Cardiac fibroblast (primary cell): ENCODE data around the gene CYREN.
"Not testable (repeated sequence)": the region's sequence is repeated elsewhere in the genome, so short reads cannot be mapped to it uniquely, and the experiment has no call there.

Experiments used
- DNase-seq, 2 donors: peaks; one replicate each; pipeline versions ENCODE4 v3.0.0 to v3.0.0-alpha.2; 2010; ENCODE audit warnings: low read depth in 2 of 2
- H3K4me3 ChIP-seq, 2 donors: replicated peaks in 1 of 2; 1 replicate in 1 of 2; 2 replicates in 1 of 2; pipeline ENCODE4 v1.5.1; 2011; ENCODE audit warnings: low read depth in 2 of 2, low read length in 2 of 2, mild to moderate bottlenecking in 2 of 2, moderate library complexity in 1 of 2
- TF ChIP-seq, protein P1 (sequence below): IDR thresholded peaks from one replicate; pipeline ENCODE4 v1.5.1; 2011; ENCODE audit warnings: low read depth, mild to moderate bottlenecking, low read length, inconsistent platforms

CYREN gene

GRCh38 chr7:135129579-135129978 is 40.9 kb downstream of the CYREN start:
- TF ChIP-seq, protein P1, sequence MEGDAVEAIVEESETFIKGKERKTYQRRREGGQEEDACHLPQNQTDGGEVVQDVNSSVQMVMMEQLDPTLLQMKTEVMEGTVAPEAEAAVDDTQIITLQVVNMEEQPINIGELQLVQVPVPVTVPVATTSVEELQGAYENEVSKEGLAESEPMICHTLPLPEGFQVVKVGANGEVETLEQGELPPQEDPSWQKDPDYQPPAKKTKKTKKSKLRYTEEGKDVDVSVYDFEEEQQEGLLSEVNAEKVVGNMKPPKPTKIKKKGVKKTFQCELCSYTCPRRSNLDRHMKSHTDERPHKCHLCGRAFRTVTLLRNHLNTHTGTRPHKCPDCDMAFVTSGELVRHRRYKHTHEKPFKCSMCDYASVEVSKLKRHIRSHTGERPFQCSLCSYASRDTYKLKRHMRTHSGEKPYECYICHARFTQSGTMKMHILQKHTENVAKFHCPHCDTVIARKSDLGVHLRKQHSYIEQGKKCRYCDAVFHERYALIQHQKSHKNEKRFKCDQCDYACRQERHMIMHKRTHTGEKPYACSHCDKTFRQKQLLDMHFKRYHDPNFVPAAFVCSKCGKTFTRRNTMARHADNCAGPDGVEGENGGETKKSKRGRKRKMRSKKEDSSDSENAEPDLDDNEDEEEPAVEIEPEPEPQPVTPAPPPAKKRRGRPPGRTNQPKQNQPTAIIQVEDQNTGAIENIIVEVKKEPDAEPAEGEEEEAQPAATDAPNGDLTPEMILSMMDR = no peak
- no peak overlapping the region for H3K4me3 ChIP-seq
- no peak for DNase-seq

- no peak for DNase-seq
- TF ChIP-seq, protein P1 = no peak
- H3K4me3 ChIP-seq = no peak overlapping the region
Observed at GRCh38 chr7:135128931-135129330, 41.6 kb downstream of the CYREN start.

- not testable (repeated sequence) for DNase-seq, H3K4me3 ChIP-seq
Observed at GRCh38 chr7:135124631-135125030, 45.9 kb downstream of the CYREN start.

DNA sequence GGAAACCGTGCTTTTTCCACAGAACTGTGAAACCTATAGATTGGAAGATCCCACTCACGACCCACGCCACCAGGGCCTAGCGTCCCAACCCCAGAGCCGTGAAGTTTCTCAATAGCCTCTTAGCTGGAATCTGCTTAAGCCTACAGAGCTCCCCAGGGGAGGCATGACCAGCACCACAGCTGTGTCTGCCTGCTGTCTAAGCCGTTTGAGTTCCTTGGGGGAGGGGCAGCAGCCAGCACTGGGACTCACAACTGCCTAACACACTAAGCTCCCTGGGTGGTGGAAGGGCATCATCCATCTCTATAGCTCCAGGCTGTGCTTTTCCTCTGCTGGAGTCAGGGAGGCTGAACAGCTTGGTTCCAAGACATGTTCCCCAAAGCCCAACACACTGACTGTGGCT is 48.6 kb downstream of the CYREN start:
- H3K4me3 ChIP-seq = no peak overlapping the region
- DNase-seq = peak in 1 of 2 donors; percentile 37
- TF ChIP-seq, protein P1 = no peak

DNA sequence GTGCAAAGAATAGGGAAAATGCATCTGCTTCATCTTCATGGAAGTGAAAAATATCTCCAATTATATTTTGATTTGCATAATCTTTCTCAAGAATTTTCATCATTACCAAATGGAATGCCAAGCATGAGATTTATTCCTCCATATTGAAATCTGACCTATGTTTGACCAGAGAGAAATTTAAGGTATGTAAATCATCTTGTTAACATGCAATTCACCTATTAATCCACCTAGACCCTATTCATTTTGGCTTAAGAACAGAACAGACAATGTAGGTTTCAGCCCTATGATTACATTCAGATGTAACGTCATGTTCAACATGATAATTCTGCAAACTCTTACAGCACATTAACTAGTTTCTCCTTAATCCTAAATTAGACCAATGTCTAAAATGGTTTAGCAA is 53.4 kb downstream of the CYREN start:
- no peak for DNase-seq
- no peak overlapping the region for H3K4me3 ChIP-seq
- TF ChIP-seq, protein P1 = no peak
